ENCODE data around the gene ALOX5AP. TPM values are rescaled to one million over a fixed set of nuclear protein-coding genes. Genes with fewer than 3 reads are reported as not detected.

ALOX5AP gene
- total RNA-seq, 6 donors from 2014 or later = 36.7 to 298 (median 151) TPM

- no peaks in the 10 kb centered on the region for H3K27me3 ChIP-seq
- peaks cover 8 to 17% (median 11%) of the 10 kb centered on the region in 4 donors for H3K4me1 ChIP-seq
- ATAC-seq (ENCODE audit: low FRiP score in 2 of 2) (peak; percentile 91 to 97), DNase-seq (peak; percentile 60 to 76)
- 30 to 34% methylated on average over 20 to 21 of the region's 21 CpGs for WGBS, 2 donors
- TF ChIP-seq POLR2A (IDR thresholded peaks at IDR 0.05) = peak in 3 of 4 donors; percentile 3 to 56 (median 24)
- TF ChIP-seq POLR2AphosphoS5 (IDR thresholded peaks at IDR 0.05) = peak; percentile 60 to 78
- TF ChIP-seq, protein P1, sequence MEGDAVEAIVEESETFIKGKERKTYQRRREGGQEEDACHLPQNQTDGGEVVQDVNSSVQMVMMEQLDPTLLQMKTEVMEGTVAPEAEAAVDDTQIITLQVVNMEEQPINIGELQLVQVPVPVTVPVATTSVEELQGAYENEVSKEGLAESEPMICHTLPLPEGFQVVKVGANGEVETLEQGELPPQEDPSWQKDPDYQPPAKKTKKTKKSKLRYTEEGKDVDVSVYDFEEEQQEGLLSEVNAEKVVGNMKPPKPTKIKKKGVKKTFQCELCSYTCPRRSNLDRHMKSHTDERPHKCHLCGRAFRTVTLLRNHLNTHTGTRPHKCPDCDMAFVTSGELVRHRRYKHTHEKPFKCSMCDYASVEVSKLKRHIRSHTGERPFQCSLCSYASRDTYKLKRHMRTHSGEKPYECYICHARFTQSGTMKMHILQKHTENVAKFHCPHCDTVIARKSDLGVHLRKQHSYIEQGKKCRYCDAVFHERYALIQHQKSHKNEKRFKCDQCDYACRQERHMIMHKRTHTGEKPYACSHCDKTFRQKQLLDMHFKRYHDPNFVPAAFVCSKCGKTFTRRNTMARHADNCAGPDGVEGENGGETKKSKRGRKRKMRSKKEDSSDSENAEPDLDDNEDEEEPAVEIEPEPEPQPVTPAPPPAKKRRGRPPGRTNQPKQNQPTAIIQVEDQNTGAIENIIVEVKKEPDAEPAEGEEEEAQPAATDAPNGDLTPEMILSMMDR (IDR thresholded peaks at IDR 0.05) = no peak
- peak in 2 of 4 donors; percentile 14 to 35 for TF ChIP-seq EP300 (IDR thresholded peaks at IDR 0.05)
- peak overlapping the region in 3 of 4 donors; percentile 30 to 46 (median 39) for H3K4me3 ChIP-seq
- no peaks in the 10 kb centered on the region for H3K36me3 ChIP-seq
- H3K9me3 ChIP-seq = no peaks in the 10 kb centered on the region
- H3K27ac ChIP-seq = peak overlapping the region; percentile 63 to 86 (median 78)
These were observed 44.8 kb upstream of the ALOX5AP start for GRCh38 chr13:30690282-30691188.

- peaks cover 19 to 32% (median 24%) of the 10 kb centered on the region in 4 donors for H3K4me1 ChIP-seq
- no peak for ATAC-seq (ENCODE audit: low FRiP score in 2 of 2)
- H3K27me3 ChIP-seq = no peaks in the 10 kb centered on the region
- H3K4me3 ChIP-seq = no peak overlapping the region
- no peak overlapping the region for H3K27ac ChIP-seq
- no peaks in the 10 kb centered on the region for H3K9me3 ChIP-seq
- 89% methylated on average over 1 of the region's 1 CpG for WGBS, 2 donors
- H3K36me3 ChIP-seq = no peaks in the 10 kb centered on the region
- DNase-seq = no peak
- TF ChIP-seq EP300 (IDR thresholded peaks at IDR 0.05) = no peak
- TF ChIP-seq POLR2A (IDR thresholded peaks at IDR 0.05) = no peak
- TF ChIP-seq POLR2AphosphoS5 (IDR thresholded peaks at IDR 0.05) = no peak
- TF ChIP-seq, protein P1 (IDR thresholded peaks at IDR 0.05) = no peak
These were observed 43.2 kb upstream of the ALOX5AP start for GRCh38 chr13:30692113-30692512.

GRCh38 chr13:30696278-30697176 lies 38.8 kb upstream of the ALOX5AP start:
- ATAC-seq (ENCODE audit: low FRiP score in 2 of 2) = peak; percentile 75 to 85
- peak in 1 of 2 donors; percentile 62 for DNase-seq
- Histone ChIP-seq H3K9me3 (no peaks in the 10 kb centered on the region), H3K36me3 (no peaks in the 10 kb centered on the region), H3K4me1 (peaks cover 16 to 30% (median 21%) of the 10 kb centered on the region in 4 donors), H3K27me3 (no peaks in the 10 kb centered on the region), H3K27ac (peak overlapping the region in 3 of 4 donors; percentile 23 to 40 (median 24)), H3K4me3 (no peak overlapping the region)
- no peak for TF ChIP-seq POLR2AphosphoS5 (IDR thresholded peaks at IDR 0.05)
- TF ChIP-seq, protein P1 (IDR thresholded peaks at IDR 0.05) = no peak
- TF ChIP-seq POLR2A (IDR thresholded peaks at IDR 0.05) = no peak
- TF ChIP-seq EP300 (IDR thresholded peaks at IDR 0.05) = no peak
- 33 to 39% methylated on average over 11 of the region's 11 CpGs for WGBS, 2 donors

DNA sequence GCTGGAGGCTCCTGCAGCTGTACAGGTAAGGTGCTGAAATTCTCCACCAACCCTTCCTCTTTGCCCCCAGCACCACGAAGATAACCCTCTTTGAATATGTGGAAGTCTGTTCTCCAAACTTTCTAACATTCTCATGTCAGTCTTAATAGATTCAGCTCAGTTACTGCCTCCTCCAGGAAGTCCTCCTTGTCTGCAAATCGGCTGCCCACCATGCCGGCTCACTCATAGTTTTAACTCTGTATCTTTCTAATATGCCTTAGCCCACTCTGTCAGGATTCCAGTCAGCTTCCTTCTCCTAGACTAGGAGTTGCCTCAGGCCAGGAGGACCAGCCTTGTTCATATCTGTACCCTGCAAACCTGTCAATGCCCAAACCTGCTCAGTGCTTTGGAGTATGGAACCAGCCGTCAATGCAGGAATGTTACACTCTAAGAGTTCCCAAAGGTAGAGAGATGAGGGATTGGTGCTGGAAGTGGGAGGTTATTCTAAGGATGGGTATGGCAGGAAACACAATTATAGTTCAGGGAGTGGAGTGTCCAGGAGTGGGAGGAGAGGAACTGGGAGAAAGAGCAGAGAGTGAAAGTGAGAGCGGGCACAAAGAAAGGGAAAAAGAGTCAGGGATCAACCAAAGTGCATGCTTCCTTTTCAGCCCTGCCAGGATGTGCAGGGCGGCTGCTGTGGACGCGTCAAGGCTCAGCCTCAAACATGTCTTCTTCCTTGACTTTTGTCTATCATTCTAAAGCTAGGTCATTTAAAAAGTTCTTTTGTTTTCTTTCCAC lies 38.0 kb upstream of the ALOX5AP start:
- Histone ChIP-seq H3K4me3 (peak overlapping the region in 1 of 4 donors; percentile 7), H3K9me3 (no peaks in the 10 kb centered on the region), H3K27ac (peak overlapping the region; percentile 23 to 40 (median 27)), H3K27me3 (no peaks in the 10 kb centered on the region), H3K36me3 (no peaks in the 10 kb centered on the region), H3K4me1 (peaks cover 16 to 30% (median 21%) of the 10 kb centered on the region in 4 donors)
- TF ChIP-seq EP300 (IDR thresholded peaks at IDR 0.05) (no peak), POLR2A (IDR thresholded peaks at IDR 0.05) (no peak), POLR2AphosphoS5 (IDR thresholded peaks at IDR 0.05) (peak in 1 of 2 donors; percentile 11)
- TF ChIP-seq, protein P1 (IDR thresholded peaks at IDR 0.05) = no peak
- 48 to 55% methylated on average over 8 of the region's 8 CpGs for WGBS, 2 donors
- ATAC-seq (ENCODE audit: low FRiP score in 2 of 2) = peak in 1 of 2 donors; percentile 61
- no peak for DNase-seq

Data from upper lobe of left lung (tissue), 6 donors.